SK-N-SH (cell line): Measurements from ENCODE around the gene PTPN22. TPM values are rescaled to one million over a fixed set of nuclear protein-coding genes. Genes with fewer than 3 reads are reported as not detected.
A peak's percentile ranks its signal among the peaks of the same experiment; 100 is the strongest.

Experiments
- CTCF ChIA-PET: fragments of 300-600, 350-600 bp; formaldehyde crosslinking; extraction: SDS; loops from one replicate; lab custom pipeline; 2021; lab: Yijun Ruan, JAX
- POLR2A ChIA-PET: fragments of 350-600 bp; sonication (Branson Sonifier 250); formaldehyde crosslinking; extraction: SDS; loops from one replicate; lab custom pipeline; 2020; ENCODE audit warnings: antibody characterized with exemption, inconsistent platforms; lab: Yijun Ruan, JAX
- DNase-seq: peaks from one replicate; pipeline ENCODE4 v3.0.0; 2012
- H2AFZ ChIP-seq: fragments of 200-600 bp; sonication (generic); 2 replicates; pipeline ENCODE4 v1.8.1; 2016; ENCODE audit warnings: antibody characterized with exemption, mild to moderate bottlenecking, low read depth
- H3F3A ChIP-seq: fragments of 200-600 bp; sonication (generic); replicated peaks from 2 replicates; pipeline ENCODE3; 2016; ENCODE audit warnings: antibody characterized with exemption, mild to moderate bottlenecking; ENCODE audit not compliant: insufficient read depth
- H3K27ac ChIP-seq, 2 experiments: fragments of 200-500 bp in 1 of 2; fragments of 200-600 bp in 1 of 2; sonication (Bioruptor generic) in 1 of 2; sonication (generic), shearing (Covaris generic) in 1 of 2; 2 replicates each; pipeline versions ENCODE4 v1.5.1 to v1.6.1; 2014 to 2016; ENCODE audit warnings: low read depth in 2 of 2, inconsistent platforms in 1 of 2, low read length in 1 of 2, mild to moderate bottlenecking in 1 of 2, mixed read lengths in 1 of 2
- H3K27me3 ChIP-seq: fragments of 200-600 bp; sonication (generic), shearing (Covaris generic); 2 replicates; pipeline ENCODE4 v1.6.1; 2016; ENCODE audit warnings: mixed run types; ENCODE audit not compliant: insufficient read depth
- H3K36me3 ChIP-seq, 2 experiments: fragments of 200-500 bp in 1 of 2; fragments of 200-600 bp in 1 of 2; sonication (Bioruptor generic) in 1 of 2; sonication (generic) in 1 of 2; replicated peaks in 1 of 2; 2 replicates each; pipeline versions ENCODE3 to v1.5.1; 2014 to 2016; ENCODE audit warnings: low read length in 1 of 2, mild to moderate bottlenecking in 1 of 2; ENCODE audit not compliant: insufficient read depth in 2 of 2, control insufficient read depth in 1 of 2
- H3K4me1 ChIP-seq, 2 experiments: fragments of 200-500 bp in 1 of 2; fragments of 200-600 bp in 1 of 2; sonication (Bioruptor generic) in 1 of 2; sonication (generic), shearing (Covaris generic) in 1 of 2; 2 replicates each; pipeline versions ENCODE4 v1.5.1 to v1.6.1; 2014 to 2016; ENCODE audit warnings: low read depth in 1 of 2, low read length in 1 of 2, mixed run types in 1 of 2; ENCODE audit not compliant: insufficient read depth in 2 of 2, control insufficient read depth in 1 of 2
- H3K4me2 ChIP-seq: fragments of 200-600 bp; sonication (generic), shearing (Covaris generic); 2 replicates; pipeline ENCODE4 v1.6.1; 2017; ENCODE audit warnings: mixed run types
- H3K4me3 ChIP-seq, 2 experiments: fragments of 200-500 bp in 1 of 2; fragments of 200-600 bp in 1 of 2; sonication (Bioruptor generic) in 1 of 2; sonication (generic), shearing (Covaris generic) in 1 of 2; 2 replicates each; pipeline versions ENCODE4 v1.5.1 to v1.8.1; 2014 to 2016; ENCODE audit warnings: low read depth in 2 of 2, inconsistent platforms in 1 of 2, low read length in 1 of 2, mild to moderate bottlenecking in 1 of 2, mixed read lengths in 1 of 2, moderate library complexity in 1 of 2
- H3K79me2 ChIP-seq: fragments of 200-600 bp; sonication (generic); 2 replicates; pipeline ENCODE4 v1.8.1; 2017; ENCODE audit warnings: mild to moderate bottlenecking; ENCODE audit not compliant: insufficient read depth
- H3K9ac ChIP-seq: fragments of 200-600 bp; sonication (generic); 2 replicates; pipeline ENCODE4 v1.6.1; 2017; ENCODE audit warnings: mixed run types
- H3K9me2 ChIP-seq: fragments of 200-600 bp; sonication (generic); 2 replicates; pipeline ENCODE4 v1.6.1; 2017; ENCODE audit warnings: mixed run types
- H3K9me3 ChIP-seq: fragments of 200-600 bp; sonication (generic); 2 replicates; pipeline ENCODE4 v1.6.1; 2017; ENCODE audit warnings: mixed run types, mild to moderate bottlenecking, moderate library complexity
- H4K20me1 ChIP-seq: fragments of 200-600 bp; sonication (generic); 2 replicates; pipeline ENCODE4 v1.6.1; 2017; ENCODE audit warnings: mild to moderate bottlenecking, mixed run types; ENCODE audit not compliant: insufficient read depth
- CHD2 ChIP-seq: fragments of 150-350 bp; IDR thresholded peaks from 2 replicates; pipeline ENCODE4 v1.6.1; 2018; ENCODE audit warnings: low read length; ENCODE audit not compliant: partially characterized antibody
- ELF1 ChIP-seq: IDR thresholded peaks from 2 replicates; pipeline ENCODE4 v1.4.0; 2012
- EP300 ChIP-seq, 2 experiments: IDR thresholded peaks; 2 replicates each; pipeline versions ENCODE4 v1.4.0 to v1.6.1; 2012; ENCODE audit warnings: borderline replicate concordance in 1 of 2, low read depth in 1 of 2, low read length in 1 of 2
- EZH2phosphoT487 ChIP-seq: fragments of 200-600 bp; sonication (generic); IDR thresholded peaks from 2 replicates; pipeline ENCODE4 v1.6.1; 2017; ENCODE audit warnings: low read depth, mixed run types, mild to moderate bottlenecking, antibody characterized with exemption, moderate library complexity, borderline replicate concordance
- FOXJ3 ChIP-seq: sonication (generic); formaldehyde crosslinking; IDR thresholded peaks from 2 replicates; pipeline ENCODE4 v1.5.1; 2020; ENCODE audit warnings: mild to moderate bottlenecking, missing genetic modification reagents
- FOXM1 ChIP-seq: IDR thresholded peaks from 2 replicates; pipeline ENCODE4 v1.4.0; 2012; ENCODE audit warnings: low read depth, mild to moderate bottlenecking
- JUND ChIP-seq: IDR thresholded peaks from 2 replicates; pipeline ENCODE4 v1.4.0; 2012
- MXI1 ChIP-seq: IDR thresholded peaks from 2 replicates; pipeline ENCODE4 v1.6.1; 2012; ENCODE audit warnings: mild to moderate bottlenecking, low read depth, low read length, improper control_type of control experiment
- NFIC ChIP-seq: IDR thresholded peaks from 2 replicates; pipeline ENCODE4 v1.4.0; 2012; ENCODE audit warnings: borderline replicate concordance
- RCOR1 ChIP-seq: fragments of 150-350 bp; IDR thresholded peaks from 2 replicates; pipeline ENCODE4 v1.6.1; 2017; ENCODE audit warnings: antibody characterized with exemption, low read length
- RFX5 ChIP-seq: IDR thresholded peaks from 2 replicates; pipeline ENCODE4 v1.6.1; 2012; ENCODE audit warnings: mild to moderate bottlenecking, improper control_type of control experiment, low read length
- WGBS: methylation state at CpG from one replicate; pipeline ENCODE4 v1.1.6; 2017; ENCODE audit warnings: low lambda C conversion rate; 5-methylcytosine and 5-hydroxymethylcytosine counted together
- polyA plus RNA-seq, 3 experiments: library from polyadenylated mRNA; depleted of rRNA; stranded (reverse); fragments of >200 nt; gene quantifications; 2 replicates each; pipeline ENCODE4 v1.2.3, GENCODE V29; 2012
- TF ChIP-seq, protein P1 (sequence below): IDR thresholded peaks from 2 replicates; pipeline ENCODE4 v1.4.0; 2012; ENCODE audit warnings: low read depth, borderline replicate concordance
- TF ChIP-seq, protein P2 (sequence below): IDR thresholded peaks from 2 replicates; pipeline ENCODE4 v1.4.0; 2012; ENCODE audit warnings: low read depth
- TF ChIP-seq, protein P3 (sequence below): fragments of 150-350 bp; IDR thresholded peaks from 2 replicates; pipeline ENCODE4 v1.6.1; 2017; ENCODE audit warnings: antibody characterized with exemption, low read length, low read depth, borderline replicate concordance
- TF ChIP-seq, protein P4 (sequence below): IDR thresholded peaks from 2 replicates; pipeline ENCODE4; 2012
- TF ChIP-seq, protein P5 (sequence below): IDR thresholded peaks from 2 replicates; pipeline ENCODE4 v1.4.0; 2012; ENCODE audit warnings: low read depth, borderline replicate concordance
- TF ChIP-seq, protein P6 (sequence below): IDR thresholded peaks from 2 replicates; pipeline ENCODE4 v1.6.1; 2012; ENCODE audit warnings: mild to moderate bottlenecking, low read depth, low read length, moderate library complexity

PTPN22 gene
- polyA plus RNA-seq, 1 of the 3 experiments (the other 2 are of a cell fraction) = 0.12 TPM

DNA sequence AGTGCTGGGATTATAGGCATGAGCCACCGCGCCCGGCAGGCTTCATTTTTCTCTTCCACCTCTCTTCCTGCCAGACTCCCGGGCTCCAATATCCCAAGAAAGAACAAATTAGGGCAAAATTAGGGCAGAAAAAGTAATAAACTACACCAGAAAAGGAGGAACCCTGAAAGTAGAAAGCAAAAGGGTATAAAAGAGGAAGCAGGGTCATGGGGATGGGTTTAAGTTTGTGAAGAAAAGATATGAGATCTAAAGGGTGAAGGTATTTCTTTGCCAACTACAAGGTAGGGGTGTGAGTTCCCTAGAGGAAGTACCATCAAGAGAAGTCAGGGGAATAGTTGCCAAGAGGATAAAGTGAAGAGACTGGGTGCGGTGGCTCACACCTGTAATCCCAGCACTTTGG is 9.9 kb downstream of the PTPN22 start:
- H4K20me1 ChIP-seq = no peaks in the 10 kb centered on the region
- peak overlapping the region; percentile 57 for H3K4me2 ChIP-seq
- ChIA-PET CTCF (no interaction called here), POLR2A (no interaction called here)
- H2AFZ ChIP-seq = peak overlapping the region; percentile 80
- no peaks in the 10 kb centered on the region for H3K27me3 ChIP-seq
- no peaks in the 10 kb centered on the region for H3K9me2 ChIP-seq
- H3K79me2 ChIP-seq = no peaks in the 10 kb centered on the region
- no peaks in the 10 kb centered on the region for H3K36me3 ChIP-seq
- DNase-seq = no peak
- TF ChIP-seq, protein P1, sequence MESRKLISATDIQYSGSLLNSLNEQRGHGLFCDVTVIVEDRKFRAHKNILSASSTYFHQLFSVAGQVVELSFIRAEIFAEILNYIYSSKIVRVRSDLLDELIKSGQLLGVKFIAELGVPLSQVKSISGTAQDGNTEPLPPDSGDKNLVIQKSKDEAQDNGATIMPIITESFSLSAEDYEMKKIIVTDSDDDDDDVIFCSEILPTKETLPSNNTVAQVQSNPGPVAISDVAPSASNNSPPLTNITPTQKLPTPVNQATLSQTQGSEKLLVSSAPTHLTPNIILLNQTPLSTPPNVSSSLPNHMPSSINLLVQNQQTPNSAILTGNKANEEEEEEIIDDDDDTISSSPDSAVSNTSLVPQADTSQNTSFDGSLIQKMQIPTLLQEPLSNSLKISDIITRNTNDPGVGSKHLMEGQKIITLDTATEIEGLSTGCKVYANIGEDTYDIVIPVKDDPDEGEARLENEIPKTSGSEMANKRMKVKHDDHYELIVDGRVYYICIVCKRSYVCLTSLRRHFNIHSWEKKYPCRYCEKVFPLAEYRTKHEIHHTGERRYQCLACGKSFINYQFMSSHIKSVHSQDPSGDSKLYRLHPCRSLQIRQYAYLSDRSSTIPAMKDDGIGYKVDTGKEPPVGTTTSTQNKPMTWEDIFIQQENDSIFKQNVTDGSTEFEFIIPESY = no peak
- no peak for TF ChIP-seq NFIC
- TF ChIP-seq FOXJ3 = no peak
- TF ChIP-seq, protein P2, sequence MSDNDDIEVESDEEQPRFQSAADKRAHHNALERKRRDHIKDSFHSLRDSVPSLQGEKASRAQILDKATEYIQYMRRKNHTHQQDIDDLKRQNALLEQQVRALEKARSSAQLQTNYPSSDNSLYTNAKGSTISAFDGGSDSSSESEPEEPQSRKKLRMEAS = no peak
- TF ChIP-seq, protein P3, sequence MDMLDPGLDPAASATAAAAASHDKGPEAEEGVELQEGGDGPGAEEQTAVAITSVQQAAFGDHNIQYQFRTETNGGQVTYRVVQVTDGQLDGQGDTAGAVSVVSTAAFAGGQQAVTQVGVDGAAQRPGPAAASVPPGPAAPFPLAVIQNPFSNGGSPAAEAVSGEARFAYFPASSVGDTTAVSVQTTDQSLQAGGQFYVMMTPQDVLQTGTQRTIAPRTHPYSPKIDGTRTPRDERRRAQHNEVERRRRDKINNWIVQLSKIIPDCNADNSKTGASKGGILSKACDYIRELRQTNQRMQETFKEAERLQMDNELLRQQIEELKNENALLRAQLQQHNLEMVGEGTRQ = no peak
- TF ChIP-seq, protein P4, sequence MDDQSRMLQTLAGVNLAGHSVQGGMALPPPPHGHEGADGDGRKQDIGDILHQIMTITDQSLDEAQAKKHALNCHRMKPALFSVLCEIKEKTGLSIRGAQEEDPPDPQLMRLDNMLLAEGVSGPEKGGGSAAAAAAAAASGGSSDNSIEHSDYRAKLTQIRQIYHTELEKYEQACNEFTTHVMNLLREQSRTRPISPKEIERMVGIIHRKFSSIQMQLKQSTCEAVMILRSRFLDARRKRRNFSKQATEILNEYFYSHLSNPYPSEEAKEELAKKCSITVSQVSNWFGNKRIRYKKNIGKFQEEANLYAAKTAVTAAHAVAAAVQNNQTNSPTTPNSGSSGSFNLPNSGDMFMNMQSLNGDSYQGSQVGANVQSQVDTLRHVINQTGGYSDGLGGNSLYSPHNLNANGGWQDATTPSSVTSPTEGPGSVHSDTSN = no peak
- no peak for TF ChIP-seq FOXM1
- TF ChIP-seq EP300 (IDR thresholded peaks at IDR 0.05; ENCODE audit: borderline replicate concordance in 1 of 2, low read depth in 1 of 2, low read length in 1 of 2) = no peak
- TF ChIP-seq MXI1 = no peak
- no peak for TF ChIP-seq ELF1
- TF ChIP-seq EZH2phosphoT487 = no peak
- TF ChIP-seq JUND = no peak
- no peak for TF ChIP-seq RCOR1
- TF ChIP-seq CHD2 = no peak
- TF ChIP-seq, protein P5, sequence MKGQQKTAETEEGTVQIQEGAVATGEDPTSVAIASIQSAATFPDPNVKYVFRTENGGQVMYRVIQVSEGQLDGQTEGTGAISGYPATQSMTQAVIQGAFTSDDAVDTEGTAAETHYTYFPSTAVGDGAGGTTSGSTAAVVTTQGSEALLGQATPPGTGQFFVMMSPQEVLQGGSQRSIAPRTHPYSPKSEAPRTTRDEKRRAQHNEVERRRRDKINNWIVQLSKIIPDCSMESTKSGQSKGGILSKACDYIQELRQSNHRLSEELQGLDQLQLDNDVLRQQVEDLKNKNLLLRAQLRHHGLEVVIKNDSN = no peak
- no peak for TF ChIP-seq RFX5
- TF ChIP-seq, protein P6, sequence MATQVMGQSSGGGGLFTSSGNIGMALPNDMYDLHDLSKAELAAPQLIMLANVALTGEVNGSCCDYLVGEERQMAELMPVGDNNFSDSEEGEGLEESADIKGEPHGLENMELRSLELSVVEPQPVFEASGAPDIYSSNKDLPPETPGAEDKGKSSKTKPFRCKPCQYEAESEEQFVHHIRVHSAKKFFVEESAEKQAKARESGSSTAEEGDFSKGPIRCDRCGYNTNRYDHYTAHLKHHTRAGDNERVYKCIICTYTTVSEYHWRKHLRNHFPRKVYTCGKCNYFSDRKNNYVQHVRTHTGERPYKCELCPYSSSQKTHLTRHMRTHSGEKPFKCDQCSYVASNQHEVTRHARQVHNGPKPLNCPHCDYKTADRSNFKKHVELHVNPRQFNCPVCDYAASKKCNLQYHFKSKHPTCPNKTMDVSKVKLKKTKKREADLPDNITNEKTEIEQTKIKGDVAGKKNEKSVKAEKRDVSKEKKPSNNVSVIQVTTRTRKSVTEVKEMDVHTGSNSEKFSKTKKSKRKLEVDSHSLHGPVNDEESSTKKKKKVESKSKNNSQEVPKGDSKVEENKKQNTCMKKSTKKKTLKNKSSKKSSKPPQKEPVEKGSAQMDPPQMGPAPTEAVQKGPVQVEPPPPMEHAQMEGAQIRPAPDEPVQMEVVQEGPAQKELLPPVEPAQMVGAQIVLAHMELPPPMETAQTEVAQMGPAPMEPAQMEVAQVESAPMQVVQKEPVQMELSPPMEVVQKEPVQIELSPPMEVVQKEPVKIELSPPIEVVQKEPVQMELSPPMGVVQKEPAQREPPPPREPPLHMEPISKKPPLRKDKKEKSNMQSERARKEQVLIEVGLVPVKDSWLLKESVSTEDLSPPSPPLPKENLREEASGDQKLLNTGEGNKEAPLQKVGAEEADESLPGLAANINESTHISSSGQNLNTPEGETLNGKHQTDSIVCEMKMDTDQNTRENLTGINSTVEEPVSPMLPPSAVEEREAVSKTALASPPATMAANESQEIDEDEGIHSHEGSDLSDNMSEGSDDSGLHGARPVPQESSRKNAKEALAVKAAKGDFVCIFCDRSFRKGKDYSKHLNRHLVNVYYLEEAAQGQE = no peak
- peaks cover 0 to 26% of the 10 kb centered on the region in 2 experiments; a peak in 2 of 4 replicates for H3K4me1 ChIP-seq
- WGBS = 84% methylated on average over 5 of the region's 5 CpGs
- H3F3A ChIP-seq = peaks cover 4% of the 10 kb centered on the region
- no peak overlapping the region for H3K4me3 ChIP-seq
- H3K27ac ChIP-seq = peak overlapping the region in 1 of 2 experiments; percentile 88; a peak in 2 of 4 replicates
- no peak overlapping the region for H3K9ac ChIP-seq
- no peaks in the 10 kb centered on the region for H3K9me3 ChIP-seq
